Lower leg skin (tissue), 3 donors: ENCODE measurements around the gene TOMM20.

Experiments used
- POLR2A ChIP-seq, 2 donors: fragments of 450-650 bp; IDR thresholded peaks; one replicate each; pipeline ENCODE4 v1.6.1; 2016 to 2017; ENCODE audit warnings: antibody characterized with exemption in 2 of 2, mild to moderate bottlenecking in 1 of 2, moderate library complexity in 1 of 2
- TF ChIP-seq, protein P1 (sequence below), 3 donors: fragments of 450-650 bp; IDR thresholded peaks; one replicate each; pipeline ENCODE4 v1.5.1; 2016; ENCODE audit warnings: antibody characterized with exemption in 3 of 3, mild to moderate bottlenecking in 3 of 3, moderate library complexity in 2 of 3

DNA sequence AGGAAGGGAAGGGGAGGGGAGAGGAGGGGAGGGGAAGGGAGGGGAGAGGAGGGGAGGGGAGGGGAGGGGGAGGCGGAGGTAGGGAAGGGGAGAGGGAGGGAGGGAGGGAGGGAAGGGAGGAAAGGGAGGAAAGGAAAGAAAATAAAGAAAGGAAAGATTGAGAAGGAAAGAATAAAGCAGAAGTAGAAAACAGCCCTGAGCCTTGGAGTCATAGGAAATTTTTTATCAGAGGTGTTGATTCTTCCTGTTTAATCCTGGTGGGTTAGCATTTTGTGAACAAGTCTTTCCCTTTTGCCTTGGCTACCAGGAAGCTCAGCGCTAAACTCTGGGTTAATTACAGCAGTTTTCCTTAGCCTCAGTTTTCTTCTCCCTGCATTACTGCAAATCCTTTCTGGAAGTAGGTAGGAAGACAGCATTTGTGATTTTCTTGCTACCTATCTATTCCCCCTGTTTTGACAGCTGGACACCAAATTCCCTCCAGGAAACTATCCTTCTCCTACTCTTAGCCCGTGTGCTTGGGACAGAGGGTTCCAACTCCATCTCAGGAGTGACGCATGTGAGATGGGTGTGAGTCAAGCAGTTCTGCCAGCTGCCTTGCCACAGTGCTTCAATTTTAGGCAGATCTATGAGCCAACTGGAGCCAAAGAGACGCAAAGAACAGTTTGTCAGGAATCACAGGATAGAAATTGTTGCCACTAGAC, 26.9 kb downstream of the TOMM20 start:
- TF ChIP-seq, protein P1, sequence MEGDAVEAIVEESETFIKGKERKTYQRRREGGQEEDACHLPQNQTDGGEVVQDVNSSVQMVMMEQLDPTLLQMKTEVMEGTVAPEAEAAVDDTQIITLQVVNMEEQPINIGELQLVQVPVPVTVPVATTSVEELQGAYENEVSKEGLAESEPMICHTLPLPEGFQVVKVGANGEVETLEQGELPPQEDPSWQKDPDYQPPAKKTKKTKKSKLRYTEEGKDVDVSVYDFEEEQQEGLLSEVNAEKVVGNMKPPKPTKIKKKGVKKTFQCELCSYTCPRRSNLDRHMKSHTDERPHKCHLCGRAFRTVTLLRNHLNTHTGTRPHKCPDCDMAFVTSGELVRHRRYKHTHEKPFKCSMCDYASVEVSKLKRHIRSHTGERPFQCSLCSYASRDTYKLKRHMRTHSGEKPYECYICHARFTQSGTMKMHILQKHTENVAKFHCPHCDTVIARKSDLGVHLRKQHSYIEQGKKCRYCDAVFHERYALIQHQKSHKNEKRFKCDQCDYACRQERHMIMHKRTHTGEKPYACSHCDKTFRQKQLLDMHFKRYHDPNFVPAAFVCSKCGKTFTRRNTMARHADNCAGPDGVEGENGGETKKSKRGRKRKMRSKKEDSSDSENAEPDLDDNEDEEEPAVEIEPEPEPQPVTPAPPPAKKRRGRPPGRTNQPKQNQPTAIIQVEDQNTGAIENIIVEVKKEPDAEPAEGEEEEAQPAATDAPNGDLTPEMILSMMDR (IDR thresholded peaks at IDR 0.05), result no peak
- no peak for TF ChIP-seq POLR2A (IDR thresholded peaks at IDR 0.05)
